IPS DF 4.7 (cell line): ENCODE measurements around the gene EEF2KMT.
"Not testable (repeated sequence)": the region's sequence is repeated elsewhere in the genome, so short reads cannot be mapped to it uniquely, and the experiment has no call there.

Experiments
- DNase-seq: peaks from one replicate; pipeline ENCODE4 v3.0.0-alpha.2; 2013; ENCODE audit warnings: low spot score; ENCODE audit errors: extremely low read depth

EEF2KMT gene

GRCh38 chr16:5071681-5072333, 25.8 kb downstream of the EEF2KMT start, which contains the start of gene ALG1:
Gene ALG1, plus strand, starts transcription at chr16:5071843. Its CDS starts 7 bp downstream, at chr16:5071850.
- peak; percentile 69 for DNase-seq

GRCh38 chr16:5071341-5071680, 26.3 kb downstream of the EEF2KMT start:
- DNase-seq = no peak

- DNase-seq = no peak
These were observed 27.0 kb downstream of the EEF2KMT start for GRCh38 chr16:5070431-5071186.

GRCh38 chr16:5069854-5070253, 27.7 kb downstream of the EEF2KMT start:
- no peak for DNase-seq

- DNase-seq = no peak
These were observed 28.5 kb downstream of the EEF2KMT start for GRCh38 chr16:5069048-5069447.

- DNase-seq = no peak
These were observed 31.1 kb downstream of the EEF2KMT start for GRCh38 chr16:5066511-5066910.

GRCh38 chr16:5065813-5066212, 31.8 kb downstream of the EEF2KMT start, which contains the start of gene C16orf89:
Gene C16orf89, minus strand, starts transcription at chr16:5065956. Its CDS starts 48 bp downstream, at chr16:5065908.
- DNase-seq = no peak

GRCh38 chr16:5065326-5065725, 32.3 kb downstream of the EEF2KMT start:
- DNase-seq = no peak

GRCh38 chr16:5064915-5065314, 32.7 kb downstream of the EEF2KMT start:
- no peak for DNase-seq

GRCh38 chr16:5062790-5063765, 34.5 kb downstream of the EEF2KMT start:
- DNase-seq = no peak

GRCh38 chr16:5062051-5062450, 35.5 kb downstream of the EEF2KMT start:
- DNase-seq = no peak

- no peak for DNase-seq
These were observed 37.4 kb downstream of the EEF2KMT start for GRCh38 chr16:5060073-5060641.

GRCh38 chr16:5059386-5060072, 38.1 kb downstream of the EEF2KMT start:
- DNase-seq = no peak

- DNase-seq = peak; percentile 87
These were observed 39.1 kb downstream of the EEF2KMT start for GRCh38 chr16:5058476-5058875.

GRCh38 chr16:5056352-5056751, 41.2 kb downstream of the EEF2KMT start:
- DNase-seq = no peak

- no peak for DNase-seq
These were observed 42.4 kb downstream of the EEF2KMT start for GRCh38 chr16:5054876-5055865.

- no peak for DNase-seq
These were observed 50.7 kb downstream of the EEF2KMT start for GRCh38 chr16:5046914-5047313.

GRCh38 chr16:5045499-5046115, 52.0 kb downstream of the EEF2KMT start:
- no peak for DNase-seq

GRCh38 chr16:5044581-5044980, 53.0 kb downstream of the EEF2KMT start:
- DNase-seq = not testable (repeated sequence)
